Tongue (tissue), 2 donors: Measurements from ENCODE around the gene TOB2. TPM values are rescaled to one million over a fixed set of nuclear protein-coding genes. Genes with fewer than 3 reads are reported as not detected.
"Not testable (repeated sequence)": the region's sequence is repeated elsewhere in the genome, so short reads cannot be mapped to it uniquely, and the experiment has no call there.

Source experiments
- DNase-seq: peaks from one replicate; pipeline ENCODE4 v3.0.0-alpha.2; 2015
- total RNA-seq: library from RNA; depleted of rRNA; stranded (reverse); fragments of >200 nt; gene quantifications from one replicate; pipeline ENCODE4 v1.2.3, GENCODE V29; 2014

The TOB2 gene
- total RNA-seq, 1 donor from 2014 or later = 46.2 TPM

- DNase-seq = no peak
Observed at GRCh38 chr22:41425660-41426365, 20.8 kb downstream of the TOB2 start.

GRCh38 chr22:41418717-41419116 is 27.9 kb downstream of the TOB2 start:
- no peak for DNase-seq

- peak; percentile 59 for DNase-seq
Observed at GRCh38 chr22:41417622-41418390, 28.8 kb downstream of the TOB2 start.

- DNase-seq = no peak
Observed at GRCh38 chr22:41415554-41415953, 31.0 kb downstream of the TOB2 start.

- no peak for DNase-seq
Observed at GRCh38 chr22:41411021-41411851, 35.4 kb downstream of the TOB2 start.

- no peak for DNase-seq
Observed at GRCh38 chr22:41410311-41410751, 36.3 kb downstream of the TOB2 start.

- DNase-seq = no peak
Observed at GRCh38 chr22:41408665-41409064, 37.9 kb downstream of the TOB2 start.

- DNase-seq = no peak
Observed at GRCh38 chr22:41407433-41407832, 39.2 kb downstream of the TOB2 start.

- no peak for DNase-seq
Observed at GRCh38 chr22:41406410-41406809, 40.2 kb downstream of the TOB2 start.

- DNase-seq = no peak
Observed at GRCh38 chr22:41405588-41405987, 41.0 kb downstream of the TOB2 start.

GRCh38 chr22:41403532-41404318 is 42.9 kb downstream of the TOB2 start:
- peak; percentile 93 for DNase-seq

GRCh38 chr22:41402851-41403250 is 43.8 kb downstream of the TOB2 start:
- DNase-seq = not testable (repeated sequence)

- peak; percentile 91 for DNase-seq
Observed at GRCh38 chr22:41401781-41402648, 44.6 kb downstream of the TOB2 start.

- no peak for DNase-seq
Observed at GRCh38 chr22:41398921-41399320, 47.7 kb downstream of the TOB2 start.

- DNase-seq = no peak
Observed at GRCh38 chr22:41397143-41397811, 49.3 kb downstream of the TOB2 start.

GRCh38 chr22:41395531-41396240 is 50.9 kb downstream of the TOB2 start:
- no peak for DNase-seq

GRCh38 chr22:41394012-41394356 is 52.6 kb downstream of the TOB2 start:
- no peak for DNase-seq

- DNase-seq = no peak
Observed at GRCh38 chr22:41387341-41387740, 59.3 kb downstream of the TOB2 start.

GRCh38 chr22:41384128-41384527 is 62.5 kb downstream of the TOB2 start:
- no peak for DNase-seq
